GM12878 (cell line): ENCODE results near the gene CGN. TPM values are rescaled to one million over a fixed set of nuclear protein-coding genes. Genes with fewer than 3 reads are reported as not detected.

Experiments used
- ATAC-seq: fragments of 200-7000 bp; cut with Tn5 transposase; 3 replicates; pipeline ENCODE4 v1.9.1; 2020; ENCODE audit warnings: mild to moderate bottlenecking, moderate library complexity
- BruUV-seq: library from RNA; stranded (reverse); fragments of 400-500 nt; replicated peaks from 2 replicates; lab custom pipeline; 2021; lab: Mats Ljungman, UMichigan
- CTCF ChIA-PET: fragments of 300-600 bp; sonication (Branson Sonifier 250); formaldehyde crosslinking; extraction: SDS; loops from one replicate; lab custom pipeline; 2021; ENCODE audit warnings: inconsistent platforms; lab: Yijun Ruan, JAX
- POLR2A ChIA-PET: fragments of 350-600 bp; formaldehyde crosslinking; extraction: SDS; loops from one replicate; lab custom pipeline; 2021; ENCODE audit warnings: inconsistent platforms; lab: Charles Lee
- RAD21 ChIA-PET: fragments of 300-600 bp; sonication (Branson Sonifier 250); formaldehyde crosslinking; loops from one replicate; lab custom pipeline; 2023; ENCODE audit warnings: antibody characterized with exemption; ENCODE audit not compliant: unreplicated experiment; lab: Charles Lee
- SMC1A ChIA-PET: fragments of 300-600 bp; sonication (Branson Sonifier 250); formaldehyde crosslinking; loops from one replicate; lab custom pipeline; 2023; ENCODE audit not compliant: unreplicated experiment, uncharacterized antibody; lab: Charles Lee
- DNase-seq: peaks from one replicate; pipeline ENCODE4 v3.0.0-alpha.2; 2011; ENCODE audit warnings: low read depth, low spot score
- FAIRE-seq: peaks from 3 replicates; lab custom pipeline; 2011; peaks lifted over from hg19 to GRCh38; lab: Jason Lieb, UNC
- H2AFZ ChIP-seq: 2 replicates; pipeline ENCODE4 v1.6.0; 2011; ENCODE audit warnings: low read depth, low read length, control low read depth; ENCODE audit not compliant: control insufficient read depth
- H3K27ac ChIP-seq: 2 replicates; pipeline ENCODE4 v1.5.1; 2011; ENCODE audit warnings: control low read depth; ENCODE audit not compliant: control insufficient read depth, insufficient read depth
- H3K27me3 ChIP-seq, 2 experiments: replicated peaks in 1 of 2; 2 replicates each; pipeline versions ENCODE4 v1.6.0 to v1.6.1; 2011; ENCODE audit warnings: low read length in 1 of 2; ENCODE audit not compliant: control insufficient read depth in 2 of 2, insufficient read depth in 2 of 2
- H3K36me3 ChIP-seq, 2 experiments: 2 replicates each; pipeline ENCODE4 v1.5.1; 2011; ENCODE audit warnings: low read length in 1 of 2; ENCODE audit not compliant: control insufficient read depth in 2 of 2, insufficient read depth in 2 of 2
- H3K4me1 ChIP-seq: 2 replicates; pipeline ENCODE4 v1.6.1; 2011; ENCODE audit warnings: mild to moderate bottlenecking, low read length, moderate library complexity, mixed read lengths; ENCODE audit not compliant: control insufficient read depth, insufficient read depth
- H3K4me2 ChIP-seq: 2 replicates; pipeline ENCODE4 v1.6.0; 2011; ENCODE audit warnings: control low read depth; ENCODE audit not compliant: control insufficient read depth, insufficient read depth
- H3K4me3 ChIP-seq: fragments of 200-600 bp; sonication (generic); 2 replicates; pipeline ENCODE4 v1.5.1; 2016
- H3K79me2 ChIP-seq: 2 replicates; pipeline ENCODE4 v1.6.0; 2011; ENCODE audit warnings: low read length; ENCODE audit not compliant: control insufficient read depth, insufficient read depth
- H3K9ac ChIP-seq: 2 replicates; pipeline ENCODE4 v1.8.0; 2011; ENCODE audit warnings: low read length, control low read depth, mixed read lengths; ENCODE audit not compliant: control insufficient read depth, insufficient read depth
- H3K9me3 ChIP-seq: replicated peaks from 3 replicates; pipeline ENCODE4 v1.5.1; 2011; ENCODE audit warnings: mild to moderate bottlenecking, low read length; ENCODE audit not compliant: control insufficient read depth, insufficient read depth
- H4K20me1 ChIP-seq: 2 replicates; pipeline ENCODE4 v1.6.0; 2011; ENCODE audit not compliant: control insufficient read depth, insufficient read depth
- JUNB ChIP-seq: IDR thresholded peaks from 2 replicates; pipeline ENCODE4 v1.6.1; 2016; ENCODE audit warnings: antibody characterized with exemption, mild to moderate bottlenecking
- SREBF1 ChIP-seq: IDR thresholded peaks from 2 replicates; pipeline ENCODE4 v1.6.1; 2012; ENCODE audit warnings: mild to moderate bottlenecking, low read length
- YBX1 ChIP-seq: fragments of 450-650 bp; IDR thresholded peaks from 2 replicates; pipeline ENCODE4 v1.6.1; 2016; ENCODE audit warnings: antibody characterized with exemption
- WGBS: methylation state at CpG from one replicate; pipeline ENCODE4 v1.1.6; 2016; ENCODE audit warnings: low lambda C conversion rate; ENCODE audit not compliant: insufficient replicate concordance, insufficient coverage; ENCODE audit errors: missing lambda C conversion rate; 5-methylcytosine and 5-hydroxymethylcytosine counted together
- in situ Hi-C: fragments of 300-500 bp; cut with MboI; formaldehyde crosslinking; loops from 9 replicates; pipeline ENCODE4 v1.14.3; 2018; ENCODE audit warnings: mixed read lengths
- intact Hi-C: fragments of 100-400 bp; cut with micrococcal nuclease; formaldehyde crosslinking; loops from one replicate; pipeline ENCODE4 v1.14.2; 2022; ENCODE audit not compliant: unreplicated experiment
- polyA plus RNA-seq, 11 experiments: library from polyadenylated mRNA; depleted of rRNA in 4 of 11; unstranded in 6 of 11; stranded (reverse) in 5 of 11; fragments of >200 nt; fragmentation: Nextera tagmentation in 4 of 11; fragmentation: Illumina TruSeq in 1 of 11; extraction: Ambion mirVana in 4 of 11; extraction: Trizol in 1 of 11; gene quantifications; 1 replicate in 1 of 11; 2 replicates in 10 of 11; pipeline versions ENCODE4 v1.2.1 to v1.2.3, GENCODE V29; 2011 to 2016; ENCODE audit warnings: inconsistent platforms in 2 of 11, missing spikeins in 2 of 11, low read depth in 1 of 11
- total RNA-seq, 4 experiments: library from RNA; depleted of rRNA in 3 of 4; stranded (reverse); fragments of >200 nt in 3 of 4; fragmentation: Illumina TruSeq in 1 of 4; extraction: Trizol in 1 of 4; gene quantifications; 2 replicates each; pipeline versions ENCODE4 v1.2.1 to v1.2.3, GENCODE V29; 2013 to 2021
- TF ChIP-seq, protein P1 (sequence below): fragments of 450-650 bp; formaldehyde crosslinking; IDR thresholded peaks from 2 replicates; pipeline ENCODE4 v1.4.0; 2020; ENCODE audit warnings: mild to moderate bottlenecking, moderate library complexity
- TF ChIP-seq, protein P2 (sequence below): fragments of 450-650 bp; conservative IDR thresholded peaks from 2 replicates; pipeline ENCODE4 v1.6.1; 2017; ENCODE audit warnings: mild to moderate bottlenecking, moderate library complexity

The CGN gene
- total and polyA plus RNA-seq, 10 of the 15 experiments (the other 5 are each of a cell fraction or from before 2014, with no cell fraction given), result 0.11 to 6.5 (median 3.4) TPM

- 51% methylated on average over 2 of the region's 2 CpGs for WGBS
- no peak overlapping the region for H3K27ac ChIP-seq
- TF ChIP-seq SREBF1 (no peak), YBX1 (no peak), JUNB (no peak)
- TF ChIP-seq, protein P1, sequence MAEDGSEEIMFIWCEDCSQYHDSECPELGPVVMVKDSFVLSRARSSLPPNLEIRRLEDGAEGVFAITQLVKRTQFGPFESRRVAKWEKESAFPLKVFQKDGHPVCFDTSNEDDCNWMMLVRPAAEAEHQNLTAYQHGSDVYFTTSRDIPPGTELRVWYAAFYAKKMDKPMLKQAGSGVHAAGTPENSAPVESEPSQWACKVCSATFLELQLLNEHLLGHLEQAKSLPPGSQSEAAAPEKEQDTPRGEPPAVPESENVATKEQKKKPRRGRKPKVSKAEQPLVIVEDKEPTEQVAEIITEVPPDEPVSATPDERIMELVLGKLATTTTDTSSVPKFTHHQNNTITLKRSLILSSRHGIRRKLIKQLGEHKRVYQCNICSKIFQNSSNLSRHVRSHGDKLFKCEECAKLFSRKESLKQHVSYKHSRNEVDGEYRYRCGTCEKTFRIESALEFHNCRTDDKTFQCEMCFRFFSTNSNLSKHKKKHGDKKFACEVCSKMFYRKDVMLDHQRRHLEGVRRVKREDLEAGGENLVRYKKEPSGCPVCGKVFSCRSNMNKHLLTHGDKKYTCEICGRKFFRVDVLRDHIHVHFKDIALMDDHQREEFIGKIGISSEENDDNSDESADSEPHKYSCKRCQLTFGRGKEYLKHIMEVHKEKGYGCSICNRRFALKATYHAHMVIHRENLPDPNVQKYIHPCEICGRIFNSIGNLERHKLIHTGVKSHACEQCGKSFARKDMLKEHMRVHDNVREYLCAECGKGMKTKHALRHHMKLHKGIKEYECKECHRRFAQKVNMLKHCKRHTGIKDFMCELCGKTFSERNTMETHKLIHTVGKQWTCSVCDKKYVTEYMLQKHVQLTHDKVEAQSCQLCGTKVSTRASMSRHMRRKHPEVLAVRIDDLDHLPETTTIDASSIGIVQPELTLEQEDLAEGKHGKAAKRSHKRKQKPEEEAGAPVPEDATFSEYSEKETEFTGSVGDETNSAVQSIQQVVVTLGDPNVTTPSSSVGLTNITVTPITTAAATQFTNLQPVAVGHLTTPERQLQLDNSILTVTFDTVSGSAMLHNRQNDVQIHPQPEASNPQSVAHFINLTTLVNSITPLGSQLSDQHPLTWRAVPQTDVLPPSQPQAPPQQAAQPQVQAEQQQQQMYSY (CRISPR knock-in tag), result no peak
- TF ChIP-seq, protein P2, sequence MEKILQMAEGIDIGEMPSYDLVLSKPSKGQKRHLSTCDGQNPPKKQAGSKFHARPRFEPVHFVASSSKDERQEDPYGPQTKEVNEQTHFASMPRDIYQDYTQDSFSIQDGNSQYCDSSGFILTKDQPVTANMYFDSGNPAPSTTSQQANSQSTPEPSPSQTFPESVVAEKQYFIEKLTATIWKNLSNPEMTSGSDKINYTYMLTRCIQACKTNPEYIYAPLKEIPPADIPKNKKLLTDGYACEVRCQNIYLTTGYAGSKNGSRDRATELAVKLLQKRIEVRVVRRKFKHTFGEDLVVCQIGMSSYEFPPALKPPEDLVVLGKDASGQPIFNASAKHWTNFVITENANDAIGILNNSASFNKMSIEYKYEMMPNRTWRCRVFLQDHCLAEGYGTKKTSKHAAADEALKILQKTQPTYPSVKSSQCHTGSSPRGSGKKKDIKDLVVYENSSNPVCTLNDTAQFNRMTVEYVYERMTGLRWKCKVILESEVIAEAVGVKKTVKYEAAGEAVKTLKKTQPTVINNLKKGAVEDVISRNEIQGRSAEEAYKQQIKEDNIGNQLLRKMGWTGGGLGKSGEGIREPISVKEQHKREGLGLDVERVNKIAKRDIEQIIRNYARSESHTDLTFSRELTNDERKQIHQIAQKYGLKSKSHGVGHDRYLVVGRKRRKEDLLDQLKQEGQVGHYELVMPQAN, result no peak
- TF ChIP-seq, all 136 proteins: peak for 0
- Histone ChIP-seq H3K4me1 (peaks cover 4% of the 10 kb centered on the region; the same call in 1 of the 2 replicates), H3K4me3 (no peak overlapping the region), H3K4me2 (no peak overlapping the region), H3K9ac (no peak overlapping the region), H3K36me3 (no peaks in the 10 kb centered on the region), H3K27me3 (no peaks in the 10 kb centered on the region; a peak in 2 of 4 replicates), H3K9me3 (no peaks in the 10 kb centered on the region), H3K79me2 (no peaks in the 10 kb centered on the region), H2AFZ (no peak overlapping the region), H4K20me1 (no peaks in the 10 kb centered on the region)
- FAIRE-seq (no peak), DNase-seq (no peak), ATAC-seq (no peak)
- RAD21 ChIA-PET, result no interaction called here
- POLR2A ChIA-PET, result no interaction called here
- CTCF ChIA-PET, result no interaction called here
- in situ Hi-C loops (no loop called here), intact Hi-C loops (no loop called here)
- SMC1A ChIA-PET, result interaction anchor here (0.7 to 1.2 kb wide), 2 partner anchors 9 to 135 kb away, joined by 3 to 4 read pairs; no protein-coding TSS in a partner anchor
- BruUV-seq, result no TSS peak
Observed at GRCh38 chr1:151577173-151577572, 66.0 kb downstream of the CGN start.
